H9 (cell line): Measurements from ENCODE around the gene SLX4IP. TPM values are rescaled to one million over a fixed set of nuclear protein-coding genes. Genes with fewer than 3 reads are reported as not detected.

Experiments used
- DNase-seq: peaks from one replicate; pipeline ENCODE4 v3.0.0-alpha.2; 2017
- H2AFZ ChIP-seq: one replicate; pipeline ENCODE4 v1.6.1; 2013; ENCODE audit warnings: mild to moderate bottlenecking, low read length, control low read depth, moderate library complexity
- H2AK5ac ChIP-seq: 2 replicates; pipeline ENCODE4 v1.6.1; 2013; ENCODE audit warnings: low read length, control low read depth, mixed read lengths; ENCODE audit not compliant: insufficient read length
- H2BK120ac ChIP-seq: one replicate; pipeline ENCODE4 v1.6.1; 2013; ENCODE audit warnings: low read depth, mild to moderate bottlenecking, low read length, control low read depth, inconsistent platforms; ENCODE audit not compliant: poor library complexity, severe bottlenecking
- H2BK12ac ChIP-seq: 2 replicates; pipeline ENCODE4 v1.6.1; 2013; ENCODE audit warnings: low read length, control low read depth, mixed read lengths, low read depth; ENCODE audit not compliant: insufficient read length
- H2BK15ac ChIP-seq: 2 replicates; pipeline ENCODE4 v1.6.1; 2013; ENCODE audit warnings: low read depth, low read length, control low read depth
- H2BK20ac ChIP-seq: one replicate; pipeline ENCODE4 v1.6.1; 2013; ENCODE audit warnings: low read depth, mild to moderate bottlenecking, low read length, control low read depth, inconsistent platforms; ENCODE audit not compliant: poor library complexity, severe bottlenecking
- H2BK5ac ChIP-seq: 2 replicates; pipeline ENCODE4 v1.6.1; 2013; ENCODE audit warnings: low read length, control low read depth, mixed read lengths; ENCODE audit not compliant: insufficient read length
- H3K14ac ChIP-seq: 2 replicates; pipeline ENCODE4 v1.6.1; 2013; ENCODE audit warnings: low read length, control low read depth; ENCODE audit not compliant: insufficient read depth
- H3K18ac ChIP-seq: 2 replicates; pipeline ENCODE4 v1.6.1; 2013; ENCODE audit warnings: low read depth, mild to moderate bottlenecking, mixed read lengths, low read length, control low read depth; ENCODE audit not compliant: insufficient read length
- H3K23ac ChIP-seq: 2 replicates; pipeline ENCODE4 v1.6.1; 2013; ENCODE audit warnings: low read length, control low read depth, mixed read lengths, low read depth; ENCODE audit not compliant: insufficient read length
- H3K23me2 ChIP-seq: 2 replicates; pipeline ENCODE4 v1.6.1; 2013; ENCODE audit warnings: low read depth, mild to moderate bottlenecking, mixed read lengths, low read length, control low read depth; ENCODE audit not compliant: insufficient read length, poor library complexity, severe bottlenecking
- H3K27ac ChIP-seq: 2 replicates; pipeline ENCODE4 v1.5.1; 2013; ENCODE audit warnings: low read length, control low read depth, mixed read lengths, low read depth; ENCODE audit not compliant: insufficient read length
- H3K27me3 ChIP-seq: 2 replicates; pipeline ENCODE4 v1.6.1; 2013; ENCODE audit warnings: low read length, control low read depth, inconsistent platforms; ENCODE audit not compliant: insufficient read depth
- H3K4ac ChIP-seq: 2 replicates; pipeline ENCODE4 v1.6.1; 2013; ENCODE audit warnings: low read depth, mild to moderate bottlenecking, control low read depth, inconsistent platforms, low read length, moderate library complexity
- H3K4me1 ChIP-seq: 2 replicates; pipeline ENCODE4 v1.6.1; 2013; ENCODE audit warnings: low read length, control low read depth, inconsistent platforms; ENCODE audit not compliant: insufficient read depth
- H3K4me2 ChIP-seq: 2 replicates; pipeline ENCODE4 v1.6.1; 2013; ENCODE audit warnings: low read length, control low read depth, mixed read lengths; ENCODE audit not compliant: insufficient read length, insufficient read depth
- H3K56ac ChIP-seq: 2 replicates; pipeline ENCODE4 v1.6.1; 2013; ENCODE audit warnings: low read depth, mild to moderate bottlenecking, mixed read lengths, low read length, control low read depth; ENCODE audit not compliant: insufficient read length
- H3K79me1 ChIP-seq: 2 replicates; pipeline ENCODE4 v1.6.1; 2013; ENCODE audit warnings: low read depth, mild to moderate bottlenecking, moderate library complexity, low read length, control low read depth, inconsistent platforms; ENCODE audit not compliant: insufficient read depth, poor library complexity, severe bottlenecking
- H3K79me2 ChIP-seq: 2 replicates; pipeline ENCODE4 v1.6.1; 2013; ENCODE audit warnings: low read length, control low read depth, inconsistent platforms; ENCODE audit not compliant: insufficient read depth
- H3K9ac ChIP-seq: 2 replicates; pipeline ENCODE4 v1.6.1; 2013; ENCODE audit warnings: low read length, control low read depth, mixed read lengths; ENCODE audit not compliant: insufficient read length; ENCODE audit errors: extremely low read depth
- H3K9me3 ChIP-seq: one replicate; pipeline ENCODE4 v1.6.1; 2013; ENCODE audit warnings: low read depth, low read length, inconsistent platforms; ENCODE audit not compliant: control insufficient read depth
- H3T11ph ChIP-seq: one replicate; pipeline ENCODE4 v1.6.1; 2013; ENCODE audit warnings: mild to moderate bottlenecking, low read length, control low read depth, inconsistent platforms
- H4K20me1 ChIP-seq: one replicate; pipeline ENCODE4 v1.6.1; 2013; ENCODE audit not compliant: control insufficient read depth, insufficient read length, insufficient read depth
- H4K5ac ChIP-seq: 2 replicates; pipeline ENCODE4 v1.6.1; 2013; ENCODE audit warnings: low read depth, mild to moderate bottlenecking, mixed read lengths, low read length, control low read depth; ENCODE audit not compliant: insufficient read length
- H4K8ac ChIP-seq: replicated peaks from 2 replicates; pipeline ENCODE4 v1.6.1; 2013; ENCODE audit warnings: low read length, control low read depth, mixed read lengths, low read depth; ENCODE audit not compliant: insufficient read length
- H4K91ac ChIP-seq: 2 replicates; pipeline ENCODE4 v1.6.1; 2013; ENCODE audit warnings: low read depth, mild to moderate bottlenecking, moderate library complexity, mixed read lengths, low read length, control low read depth; ENCODE audit not compliant: insufficient read length
- H3K27ac Mint-ChIP-seq, 3 experiments: 2 replicates in 2 of 3; 3 replicates in 1 of 3; pipeline ENCODE4 v1.8.0; 2020 to 2021; ENCODE audit warnings: mixed read lengths in 3 of 3, mild to moderate bottlenecking in 1 of 3, moderate library complexity in 1 of 3
- H3K27me3 Mint-ChIP-seq: 2 replicates; pipeline ENCODE4 v1.8.0; 2021; ENCODE audit warnings: low read depth, mild to moderate bottlenecking, moderate library complexity, mixed read lengths
- H3K36me3 Mint-ChIP-seq, 3 experiments: 2 replicates in 2 of 3; 3 replicates in 1 of 3; pipeline ENCODE4 v1.8.0; 2020 to 2021; ENCODE audit warnings: low read depth in 3 of 3, mixed read lengths in 3 of 3; ENCODE audit not compliant: insufficient read depth in 1 of 3
- H3K4me1 Mint-ChIP-seq, 2 experiments: 2 replicates each; pipeline ENCODE4 v1.8.0; 2020; ENCODE audit warnings: mixed read lengths in 2 of 2
- H3K4me3 Mint-ChIP-seq, 2 experiments: 2 replicates in 1 of 2; 3 replicates in 1 of 2; pipeline ENCODE4 v1.8.0; 2020 to 2021; ENCODE audit warnings: mild to moderate bottlenecking in 2 of 2, mixed read lengths in 2 of 2, moderate library complexity in 1 of 2
- H3K9me3 Mint-ChIP-seq, 2 experiments: 2 replicates in 1 of 2; 3 replicates in 1 of 2; pipeline ENCODE4 v1.8.0; 2020; ENCODE audit warnings: mild to moderate bottlenecking in 2 of 2, mixed read lengths in 2 of 2, moderate library complexity in 1 of 2
- CTCF ChIP-seq: fragments of 200-600 bp; sonication (generic); conservative IDR thresholded peaks from 3 replicates; pipeline ENCODE4 v1.8.0; 2021; ENCODE audit warnings: antibody characterized with exemption, mild to moderate bottlenecking
- WGBS: extraction: QIAGEN DNeasy Blood & Tissue Kit; methylation state at CpG from one replicate; pipeline ENCODE4 v1.1.7; 2013; ENCODE audit warnings: missing lambda C conversion rate, low lambda C conversion rate, mixed read lengths; ENCODE audit not compliant: insufficient read length; ENCODE audit errors: extremely low coverage; 5-methylcytosine and 5-hydroxymethylcytosine counted together
- total RNA-seq: library from RNA; stranded (reverse); gene quantifications from 2 replicates; pipeline ENCODE4 v1.2.1, GENCODE V29; 2021

SLX4IP gene
- total RNA-seq, 1 experiment from 2014 or later: 7.9 TPM

GRCh38 chr20:10578607-10579006 is 143.5 kb downstream of the SLX4IP start:
- Histone ChIP-seq H3K14ac (no peak overlapping the region), H2BK20ac (no peak overlapping the region), H3K9me3 (no peaks in the 10 kb centered on the region), H3T11ph (no peak overlapping the region), H3K79me2 (no peaks in the 10 kb centered on the region), H3K27ac (no peak overlapping the region), H3K4me2 (no peak overlapping the region), H3K23me2 (no peaks in the 10 kb centered on the region), H3K27me3 (no peaks in the 10 kb centered on the region), H3K56ac (no peak overlapping the region), H2BK5ac (no peak overlapping the region), H4K8ac (no peak overlapping the region), H2BK12ac (no peak overlapping the region), H4K91ac (no peak overlapping the region), H3K23ac (no peak overlapping the region), H3K9ac (no peak overlapping the region), H3K79me1 (no peaks in the 10 kb centered on the region), H3K4me1 (0 out of 2 replicates have a peak, but pooled peaks cover 1% of the 10 kb centered on the region), H3K18ac (no peak overlapping the region), H2BK120ac (no peak overlapping the region), H4K20me1 (no peaks in the 10 kb centered on the region), H2AK5ac (no peak overlapping the region), H2BK15ac (no peak overlapping the region), H4K5ac (no peak overlapping the region), H3K4ac (no peak overlapping the region), H2AFZ (no peak overlapping the region)
- no peaks in the 10 kb centered on the region for H3K27me3 Mint-ChIP-seq
- H3K36me3 Mint-ChIP-seq: no peaks in the 10 kb centered on the region
- no peaks in the 10 kb centered on the region for H3K9me3 Mint-ChIP-seq
- TF ChIP-seq CTCF: no peak
- H3K27ac Mint-ChIP-seq: no peak overlapping the region
- DNase-seq: no peak
- peaks cover 18 to 19% of the 10 kb centered on the region in 2 experiments for H3K4me1 Mint-ChIP-seq
- no CpG with 5 or more reads among the region's 2 CpGs for WGBS
- no peak overlapping the region for H3K4me3 Mint-ChIP-seq
